ENCODE results near the gene PHKA2.
"Not testable (repeated sequence)": the region's sequence is repeated elsewhere in the genome, so short reads cannot be mapped to it uniquely, and the experiment has no call there.

The PHKA2 gene

GRCh38 chrX:18983666-18984380, at the start of gene PHKA2:
PHKA2 (minus strand) TSS chrX:18984114; CDS start chrX:18983932, 182 bp downstream.
- DNase-seq, result no peak

- DNase-seq, result no peak
These were observed 46.9 kb upstream of the PHKA2 start for GRCh38 chrX:19030805-19031204.

GRCh38 chrX:19028560-19028959, 44.6 kb upstream of the PHKA2 start:
- DNase-seq, result no peak

GRCh38 chrX:19024366-19024765, 40.5 kb upstream of the PHKA2 start:
- DNase-seq, result no peak

GRCh38 chrX:19019996-19020395, 36.1 kb upstream of the PHKA2 start:
- no peak for DNase-seq

GRCh38 chrX:19017271-19017670, 33.4 kb upstream of the PHKA2 start:
- DNase-seq, result no peak

- not testable (repeated sequence) for DNase-seq
These were observed 32.7 kb upstream of the PHKA2 start for GRCh38 chrX:19016614-19017013.

- no peak for DNase-seq
These were observed 24.0 kb upstream of the PHKA2 start for GRCh38 chrX:19007868-19008267.

- no peak for DNase-seq
These were observed 23.1 kb upstream of the PHKA2 start for GRCh38 chrX:19007011-19007410.

- DNase-seq, result no peak
These were observed 22.0 kb upstream of the PHKA2 start for GRCh38 chrX:19005909-19006308.

GRCh38 chrX:19003756-19004155, 19.8 kb upstream of the PHKA2 start:
- DNase-seq, result no peak

GRCh38 chrX:18998653-18999052, 14.7 kb upstream of the PHKA2 start:
- DNase-seq, result no peak

GRCh38 chrX:18997916-18998315, 14.0 kb upstream of the PHKA2 start:
- no peak for DNase-seq

GRCh38 chrX:18996536-18996935, 12.6 kb upstream of the PHKA2 start:
- DNase-seq, result no peak

- DNase-seq, result no peak
These were observed 11.3 kb upstream of the PHKA2 start for GRCh38 chrX:18995221-18995620.

GRCh38 chrX:18994713-18995112, 10.8 kb upstream of the PHKA2 start:
- DNase-seq, result no peak

GRCh38 chrX:18992829-18993228, 8.9 kb upstream of the PHKA2 start:
- no peak for DNase-seq

GRCh38 chrX:18985186-18985435, 1.2 kb upstream of the PHKA2 start:
- no peak for DNase-seq

- DNase-seq, result peak; percentile 34
These were observed 669 bp upstream of the PHKA2 start for GRCh38 chrX:18984381-18985185.

- DNase-seq, result no peak
These were observed 2.6 kb downstream of the PHKA2 start for GRCh38 chrX:18981124-18981807.

GRCh38 chrX:18980262-18980661, 3.7 kb downstream of the PHKA2 start:
- not testable (repeated sequence) for DNase-seq

- no peak for DNase-seq
These were observed 8.9 kb downstream of the PHKA2 start for GRCh38 chrX:18974993-18975392.

GRCh38 chrX:18973527-18974192, 10.3 kb downstream of the PHKA2 start:
- no peak for DNase-seq

GRCh38 chrX:18971506-18971905, 12.4 kb downstream of the PHKA2 start:
- no peak for DNase-seq

Measured in NCI-H187 treated with DMSO at 0.1 percent for 48 hours (cell line).